Measurements from ENCODE around the gene PHF11.

- TF ChIP-seq CTCF (optimal IDR thresholded peaks at IDR 0.05 in 1 of 3, IDR thresholded peaks at IDR 0.05 in 1 of 3, conservative IDR thresholded peaks at IDR 0.05 in 1 of 3; ENCODE audit: extremely low read depth in 1 of 3, insufficient read depth in 2 of 3, low read length in 3 of 3) (no peak), EZH2 (IDR thresholded peaks at IDR 0.05; ENCODE audit: low read length) (no peak)
These were observed 1.1 kb upstream of the PHF11 start for GRCh38 chr13:49494645-49495044.
